ENCODE data around the gene TRIM28.

DNA sequence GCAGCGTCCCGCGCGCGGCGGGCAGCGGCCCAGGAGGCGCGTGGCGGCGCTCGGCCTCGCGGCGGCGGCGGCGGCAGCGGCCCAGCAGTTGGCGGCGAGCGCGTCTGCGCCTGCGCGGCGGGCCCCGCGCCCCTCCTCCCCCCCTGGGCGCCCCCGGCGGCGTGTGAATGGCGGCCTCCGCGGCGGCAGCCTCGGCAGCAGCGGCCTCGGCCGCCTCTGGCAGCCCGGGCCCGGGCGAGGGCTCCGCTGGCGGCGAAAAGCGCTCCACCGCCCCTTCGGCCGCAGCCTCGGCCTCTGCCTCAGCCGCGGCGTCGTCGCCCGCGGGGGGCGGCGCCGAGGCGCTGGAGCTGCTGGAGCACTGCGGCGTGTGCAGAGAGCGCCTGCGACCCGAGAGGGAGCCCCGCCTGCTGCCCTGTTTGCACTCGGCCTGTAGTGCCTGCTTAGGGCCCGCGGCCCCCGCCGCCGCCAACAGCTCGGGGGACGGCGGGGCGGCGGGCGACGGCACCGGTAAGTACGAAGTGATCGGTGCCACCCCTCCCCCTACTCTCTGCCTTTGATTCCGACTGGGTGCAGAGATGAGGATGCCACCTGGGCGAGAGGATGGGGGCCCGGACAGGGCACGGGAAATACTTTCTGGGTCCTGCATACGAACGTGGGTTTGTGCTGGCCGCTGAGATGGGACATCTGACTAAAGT, 874 bp downstream of the TRIM28 start:
- TF ChIP-seq, protein P1, sequence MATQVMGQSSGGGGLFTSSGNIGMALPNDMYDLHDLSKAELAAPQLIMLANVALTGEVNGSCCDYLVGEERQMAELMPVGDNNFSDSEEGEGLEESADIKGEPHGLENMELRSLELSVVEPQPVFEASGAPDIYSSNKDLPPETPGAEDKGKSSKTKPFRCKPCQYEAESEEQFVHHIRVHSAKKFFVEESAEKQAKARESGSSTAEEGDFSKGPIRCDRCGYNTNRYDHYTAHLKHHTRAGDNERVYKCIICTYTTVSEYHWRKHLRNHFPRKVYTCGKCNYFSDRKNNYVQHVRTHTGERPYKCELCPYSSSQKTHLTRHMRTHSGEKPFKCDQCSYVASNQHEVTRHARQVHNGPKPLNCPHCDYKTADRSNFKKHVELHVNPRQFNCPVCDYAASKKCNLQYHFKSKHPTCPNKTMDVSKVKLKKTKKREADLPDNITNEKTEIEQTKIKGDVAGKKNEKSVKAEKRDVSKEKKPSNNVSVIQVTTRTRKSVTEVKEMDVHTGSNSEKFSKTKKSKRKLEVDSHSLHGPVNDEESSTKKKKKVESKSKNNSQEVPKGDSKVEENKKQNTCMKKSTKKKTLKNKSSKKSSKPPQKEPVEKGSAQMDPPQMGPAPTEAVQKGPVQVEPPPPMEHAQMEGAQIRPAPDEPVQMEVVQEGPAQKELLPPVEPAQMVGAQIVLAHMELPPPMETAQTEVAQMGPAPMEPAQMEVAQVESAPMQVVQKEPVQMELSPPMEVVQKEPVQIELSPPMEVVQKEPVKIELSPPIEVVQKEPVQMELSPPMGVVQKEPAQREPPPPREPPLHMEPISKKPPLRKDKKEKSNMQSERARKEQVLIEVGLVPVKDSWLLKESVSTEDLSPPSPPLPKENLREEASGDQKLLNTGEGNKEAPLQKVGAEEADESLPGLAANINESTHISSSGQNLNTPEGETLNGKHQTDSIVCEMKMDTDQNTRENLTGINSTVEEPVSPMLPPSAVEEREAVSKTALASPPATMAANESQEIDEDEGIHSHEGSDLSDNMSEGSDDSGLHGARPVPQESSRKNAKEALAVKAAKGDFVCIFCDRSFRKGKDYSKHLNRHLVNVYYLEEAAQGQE (IDR thresholded peaks at IDR 0.05; ENCODE audit: insufficient read depth in 1 of 2, low read depth in 2 of 2, low read length in 2 of 2): no peak
- no peak for TF ChIP-seq POLR2AphosphoS5 (IDR thresholded peaks at IDR 0.05; ENCODE audit: low read depth, low read length)
- TF ChIP-seq TAF1 (IDR thresholded peaks at IDR 0.05; ENCODE audit: borderline replicate concordance, insufficient read depth, low read length): no peak
- no peak for TF ChIP-seq FOXP2 (optimal IDR thresholded peaks at IDR 0.05; ENCODE audit: borderline replicate concordance, extremely low read depth, extremely low read length, insufficient read depth)

All from PFSK-1 (cell line).